GM10847 (cell line): ENCODE results near the gene SMCP.

Experiments
- POLR2A ChIP-seq: IDR thresholded peaks from 2 replicates; pipeline ENCODE4 v1.6.1; 2011; ENCODE audit not compliant: insufficient read length; ENCODE audit errors: extremely low read depth

SMCP gene

GRCh38 chr1:152878042-152878441 lies at the start of gene SMCP:
TSS of gene SMCP (plus strand) at chr1:152878322. CDS start at chr1:152884423, 6,101 bp downstream.
- TF ChIP-seq POLR2A: no peak

- no peak for TF ChIP-seq POLR2A
Measured at GRCh38 chr1:152836870-152837269, 41.3 kb upstream of the SMCP start.

GRCh38 chr1:152842556-152842955 lies 35.6 kb upstream of the SMCP start, which contains the start of gene LCE6A:
TSS of gene LCE6A (plus strand) at chr1:152842856. CDS start at chr1:152843521, 665 bp downstream.
- TF ChIP-seq POLR2A: no peak

- TF ChIP-seq POLR2A: no peak
Measured at GRCh38 chr1:152855661-152856060, 22.5 kb upstream of the SMCP start.

GRCh38 chr1:152858062-152858461 lies 20.1 kb upstream of the SMCP start:
- TF ChIP-seq POLR2A: no peak

GRCh38 chr1:152859696-152860095 lies 18.4 kb upstream of the SMCP start, which contains the start of gene LCE7A:
TSS of gene LCE7A (plus strand) at chr1:152859996. CDS start at chr1:152860698, 702 bp downstream.
- no peak for TF ChIP-seq POLR2A

- TF ChIP-seq POLR2A: no peak
Measured at GRCh38 chr1:152860129-152860528, 18.0 kb upstream of the SMCP start.

- no peak for TF ChIP-seq POLR2A
Measured at GRCh38 chr1:152861374-152861773, 16.7 kb upstream of the SMCP start.

GRCh38 chr1:152864443-152864842 lies 13.7 kb upstream of the SMCP start:
- TF ChIP-seq POLR2A: no peak

- TF ChIP-seq POLR2A: no peak
Measured at GRCh38 chr1:152866321-152866720, 11.8 kb upstream of the SMCP start.

GRCh38 chr1:152869808-152870419 lies 8.2 kb upstream of the SMCP start:
- no peak for TF ChIP-seq POLR2A

- TF ChIP-seq POLR2A: no peak
Measured at GRCh38 chr1:152870831-152871730, 7.0 kb upstream of the SMCP start.

- no peak for TF ChIP-seq POLR2A
Measured at GRCh38 chr1:152871731-152872126, 6.4 kb upstream of the SMCP start.

GRCh38 chr1:152873495-152873894 lies 4.6 kb upstream of the SMCP start:
- TF ChIP-seq POLR2A: no peak

- TF ChIP-seq POLR2A: no peak
Measured at GRCh38 chr1:152876827-152877226, 1.3 kb upstream of the SMCP start.

- no peak for TF ChIP-seq POLR2A
Measured at GRCh38 chr1:152879559-152880198, 1.6 kb downstream of the SMCP start.
